Stimulated activated CD8-positive, alpha-beta memory T cell treated with anti-CD3 and anti-CD28 coated beads, Interleukin-2, amount 100 ng/mL, for 1 hour (primary cell): Measurements from ENCODE around the gene AQP2.
"Not testable (repeated sequence)": the region's sequence is repeated elsewhere in the genome, so short reads cannot be mapped to it uniquely, and the experiment has no call there.

Source experiments
- DNase-seq, 2 donors: peaks; one replicate each; pipeline ENCODE4 v3.0.0-alpha.2; 2020; ENCODE audit warnings: low read depth in 2 of 2

AQP2 gene

DNA sequence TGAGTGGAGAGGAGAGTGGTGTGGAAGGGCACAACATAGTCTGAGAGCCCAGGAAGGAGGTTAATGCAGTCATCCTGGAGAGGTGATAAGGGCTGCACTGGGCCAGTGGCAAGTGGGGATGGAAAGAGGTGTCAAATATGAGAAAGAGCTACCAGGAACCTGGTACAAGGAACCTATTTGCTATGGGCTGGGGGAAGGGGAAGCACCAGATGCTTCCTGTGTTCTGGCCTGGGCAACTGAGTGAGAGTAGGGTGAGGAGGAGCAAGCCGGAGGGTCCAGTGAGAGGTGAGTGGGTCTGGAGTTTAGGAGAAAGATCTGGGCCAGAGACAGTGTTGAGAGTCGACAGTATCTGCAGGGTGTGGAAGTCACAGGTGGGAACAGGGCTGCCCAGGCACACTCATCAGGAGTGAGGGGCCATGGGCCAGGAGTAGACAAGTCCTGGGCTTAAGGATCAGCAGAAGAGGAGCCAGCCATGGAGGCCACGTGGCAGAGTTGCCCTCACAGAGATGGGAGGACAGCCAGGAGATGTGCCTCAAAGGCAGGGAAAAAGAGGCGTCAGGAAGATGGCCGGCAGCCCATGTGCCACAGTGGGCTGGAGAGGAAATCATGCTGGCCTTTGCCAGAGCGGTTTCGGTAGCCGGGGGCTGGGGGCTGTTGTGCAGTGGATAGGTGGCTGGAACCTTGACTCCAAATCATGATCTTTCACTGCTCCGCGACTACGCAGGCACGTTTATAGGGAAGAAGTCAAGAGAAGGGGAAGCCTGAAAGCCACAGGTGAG is 19.3 kb downstream of the AQP2 start:
- DNase-seq: no peak

DNA sequence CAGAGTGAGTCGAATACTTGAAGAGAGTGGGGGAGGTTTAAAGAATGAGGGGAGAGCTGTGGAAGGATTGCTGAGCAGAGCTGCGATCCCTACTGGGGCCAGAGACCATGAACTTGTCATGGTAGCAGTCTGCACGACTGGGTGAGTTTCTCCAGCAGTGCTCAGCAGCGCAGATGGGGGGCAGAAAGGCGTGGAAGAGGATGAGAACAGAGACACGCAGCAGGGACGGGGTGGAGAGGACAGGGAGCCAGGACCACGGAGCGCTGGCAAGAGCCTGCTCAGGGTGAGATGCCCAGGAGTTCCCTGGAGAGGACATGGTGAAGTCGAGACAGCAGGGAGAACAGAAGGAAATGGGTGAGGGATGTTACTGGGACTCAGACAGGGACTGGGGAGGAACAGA is 20.1 kb downstream of the AQP2 start:
- DNase-seq: no peak

DNA sequence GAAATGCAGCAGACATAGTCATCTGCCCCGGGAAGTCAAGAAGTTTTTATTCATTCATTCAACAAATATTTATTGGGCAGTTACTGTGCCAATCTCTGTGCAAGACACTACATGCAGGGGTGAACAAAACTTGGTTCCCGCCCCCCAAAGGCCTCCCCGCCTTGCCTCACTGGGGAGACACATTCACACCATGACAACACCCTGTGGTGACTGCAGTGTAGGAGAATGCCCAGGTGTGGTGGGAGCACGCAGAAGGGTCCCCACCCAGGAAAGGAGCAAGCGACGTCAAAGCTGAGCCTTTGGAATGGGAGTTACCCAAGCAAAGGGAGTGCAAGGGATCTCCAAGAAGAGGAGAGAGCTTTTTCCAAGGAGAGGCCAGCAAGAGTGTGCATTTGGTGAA is 20.6 kb downstream of the AQP2 start:
- no peak for DNase-seq

DNA sequence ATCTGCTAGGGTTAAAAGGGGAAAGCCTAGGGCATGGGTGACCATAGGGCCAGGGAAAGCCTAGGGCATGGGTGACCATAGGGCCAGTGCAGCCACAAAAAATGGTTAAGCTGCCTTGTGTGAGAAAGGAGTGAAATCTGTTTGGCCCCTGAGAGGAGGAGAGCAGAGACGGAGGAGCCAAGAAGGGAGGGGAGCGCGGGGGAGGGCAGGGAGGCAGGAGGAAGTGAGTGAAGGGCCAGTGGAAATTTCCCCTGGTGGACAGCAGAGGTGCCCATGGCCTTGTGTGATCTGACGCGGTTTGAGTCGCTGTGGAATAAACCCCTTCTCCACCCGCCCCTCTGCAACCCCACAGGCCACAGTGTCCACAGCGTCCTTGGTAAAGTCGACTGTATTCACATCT is 21.6 kb downstream of the AQP2 start:
- DNase-seq: no peak

DNA sequence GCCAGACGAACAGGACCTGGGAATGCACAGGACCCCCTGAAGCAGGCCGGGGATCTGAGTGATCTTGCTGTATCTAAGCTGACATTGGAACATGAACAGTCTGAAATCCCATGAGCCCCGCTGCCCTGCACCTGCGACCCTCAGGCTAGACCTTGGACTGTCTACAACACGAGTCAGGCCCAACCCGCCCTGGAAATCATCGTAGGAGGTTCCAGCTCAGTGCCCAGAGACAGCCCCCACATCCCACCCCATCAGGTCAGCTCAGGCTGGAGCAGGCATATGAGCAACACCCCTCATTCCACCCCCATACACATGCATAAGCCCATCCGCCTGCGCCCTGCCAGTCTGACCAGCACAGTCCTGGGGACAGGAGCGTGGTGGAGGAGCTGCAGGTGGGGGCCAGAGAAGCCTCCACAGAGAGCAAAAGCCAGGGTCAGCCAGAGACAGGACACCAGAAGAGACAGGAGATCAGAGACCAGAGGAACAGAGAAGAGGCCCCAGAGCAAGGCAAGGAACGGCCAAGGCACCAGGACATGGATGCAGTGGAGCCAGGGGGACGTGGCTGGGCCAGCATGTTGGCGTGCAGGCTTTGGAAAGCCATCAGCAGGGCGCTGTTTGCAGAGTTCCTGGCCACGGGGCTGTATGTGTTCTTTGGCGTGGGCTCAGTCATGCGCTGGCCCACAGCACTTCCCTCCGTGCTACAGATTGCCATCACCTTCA is 22.3 kb downstream of the AQP2 start, which contains the start of gene AQP6:
TSS of gene AQP6 (plus strand) at position 307 of the 720 bp plus-strand sequence. CDS start at position 534, 227 bp downstream.
- no peak for DNase-seq

DNA sequence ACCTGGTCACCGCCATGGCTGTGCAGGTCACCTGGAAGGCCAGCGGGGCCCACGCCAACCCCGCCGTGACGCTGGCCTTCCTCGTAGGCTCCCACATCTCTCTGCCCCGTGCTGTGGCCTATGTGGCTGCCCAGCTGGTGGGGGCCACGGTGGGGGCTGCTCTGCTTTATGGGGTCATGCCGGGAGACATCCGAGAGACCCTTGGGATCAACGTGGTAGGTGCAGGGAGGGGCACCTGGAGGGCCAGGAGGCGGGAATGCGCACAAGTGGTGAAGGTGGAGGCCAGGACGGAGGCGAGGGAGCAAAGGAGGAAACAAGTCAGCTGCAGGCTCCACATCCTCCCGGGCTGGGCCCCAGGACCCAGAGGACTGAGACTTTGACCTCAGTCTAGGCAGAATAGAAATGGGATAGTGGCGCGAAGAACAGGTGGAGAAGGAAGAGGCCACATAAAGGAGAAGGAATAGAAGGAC is 22.9 kb downstream of the AQP2 start:
- DNase-seq: no peak

DNA sequence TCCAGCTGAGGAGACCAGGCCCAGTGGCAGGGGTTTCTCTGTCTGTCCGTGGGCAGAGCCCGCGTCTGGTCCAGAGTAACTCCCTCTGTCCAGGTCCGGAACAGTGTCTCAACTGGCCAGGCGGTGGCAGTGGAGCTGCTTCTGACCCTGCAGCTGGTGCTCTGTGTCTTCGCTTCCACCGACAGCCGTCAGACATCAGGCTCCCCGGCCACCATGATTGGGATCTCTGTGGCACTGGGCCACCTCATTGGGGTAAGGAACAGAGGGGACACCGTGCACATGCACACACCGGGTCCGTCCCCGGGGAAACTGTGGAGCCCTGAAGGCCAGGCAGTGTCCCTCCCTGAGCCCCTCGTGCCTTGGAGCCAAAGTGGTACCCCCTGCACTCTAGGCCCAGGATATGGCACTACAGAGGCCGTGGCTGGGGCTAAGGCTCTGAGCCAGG is 23.7 kb downstream of the AQP2 start:
- no peak for DNase-seq

DNA sequence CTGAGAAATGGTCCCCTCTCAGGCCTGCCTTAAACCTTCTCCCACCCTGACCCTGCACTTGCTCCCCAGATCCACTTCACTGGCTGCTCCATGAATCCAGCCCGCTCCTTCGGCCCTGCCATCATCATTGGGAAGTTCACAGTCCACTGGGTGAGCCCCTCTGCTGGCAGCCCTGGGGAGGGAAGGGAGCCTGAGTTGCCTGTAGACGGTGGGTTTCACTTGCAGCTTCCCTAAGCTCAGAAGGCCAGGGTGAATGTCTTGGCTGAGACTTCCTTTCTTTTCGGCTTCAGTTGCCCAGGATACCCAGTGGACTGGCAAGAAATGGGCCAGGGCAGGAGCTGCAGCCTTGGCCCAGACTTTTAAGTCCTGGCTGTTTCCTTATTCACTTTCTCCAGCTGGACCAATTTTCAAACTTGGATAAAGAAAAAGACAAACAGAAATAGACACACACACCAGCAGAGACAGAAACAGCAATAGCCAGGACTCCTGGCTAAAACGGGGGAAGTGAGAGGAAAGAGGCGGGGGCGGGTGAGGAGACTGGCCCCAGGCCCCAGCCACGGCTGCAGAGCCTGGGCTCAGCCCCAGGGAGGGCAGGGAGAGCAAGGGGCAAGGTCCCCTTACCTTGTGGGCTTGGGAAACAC is 24.3 kb downstream of the AQP2 start:
- DNase-seq: no peak

DNA sequence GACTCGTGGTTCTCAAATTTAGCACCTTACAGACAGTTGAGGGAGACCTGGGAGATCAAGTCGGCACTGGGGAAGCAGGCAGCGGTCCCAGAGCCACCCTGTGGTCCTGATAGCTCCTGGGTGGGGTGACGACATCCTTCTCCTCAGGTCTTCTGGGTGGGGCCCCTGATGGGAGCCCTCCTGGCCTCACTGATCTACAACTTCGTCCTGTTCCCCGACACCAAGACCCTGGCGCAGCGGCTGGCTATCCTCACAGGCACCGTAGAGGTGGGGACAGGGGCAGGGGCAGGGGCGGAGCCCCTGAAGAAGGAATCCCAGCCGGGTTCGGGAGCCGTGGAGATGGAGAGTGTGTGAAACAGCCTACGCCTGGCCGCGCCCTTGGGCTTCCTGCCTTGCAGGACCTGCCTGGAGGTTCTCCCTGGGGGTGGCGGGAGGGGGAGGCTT is 24.8 kb downstream of the AQP2 start:
- DNase-seq: no peak

DNA sequence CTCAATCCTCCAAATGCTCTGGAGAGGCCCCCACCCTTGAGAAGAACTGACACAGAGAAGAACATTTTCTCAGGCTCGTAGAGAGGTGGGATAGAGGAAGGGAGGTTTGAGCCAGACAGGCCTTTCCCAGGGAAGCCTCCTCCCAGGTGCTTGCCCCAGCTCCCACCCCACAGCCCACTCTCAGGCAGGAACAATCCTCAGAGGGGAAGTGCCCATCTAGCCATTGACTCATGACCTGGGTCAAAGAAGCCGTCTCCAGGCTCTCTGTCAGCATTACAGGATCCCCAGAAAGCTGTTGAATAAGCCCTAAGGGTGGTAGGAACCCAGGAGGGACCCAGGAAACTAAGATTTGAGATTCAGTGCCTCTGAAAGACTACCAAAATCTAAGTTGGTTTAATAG is 26.0 kb downstream of the AQP2 start:
- no peak for DNase-seq

DNA sequence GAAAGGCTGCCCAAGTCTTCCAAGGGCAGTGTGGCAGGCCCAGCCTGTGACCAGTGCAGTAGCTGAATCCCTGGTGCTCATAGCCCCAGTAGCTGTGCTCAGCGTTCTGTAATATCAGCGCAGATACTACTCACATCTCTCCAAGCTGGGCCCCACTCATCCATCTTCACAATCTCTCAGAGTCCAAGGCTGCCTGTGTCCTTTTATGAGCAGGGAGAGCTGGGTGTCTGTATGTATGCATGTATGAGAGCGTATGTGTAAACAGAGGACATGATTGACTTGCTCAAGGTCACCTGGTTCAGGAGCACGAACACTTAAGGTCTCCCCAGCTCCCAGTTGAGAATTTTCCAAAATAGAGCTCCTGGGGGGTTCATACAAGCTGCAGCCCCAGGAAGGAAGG is 27.6 kb downstream of the AQP2 start:
- DNase-seq: no peak

DNA sequence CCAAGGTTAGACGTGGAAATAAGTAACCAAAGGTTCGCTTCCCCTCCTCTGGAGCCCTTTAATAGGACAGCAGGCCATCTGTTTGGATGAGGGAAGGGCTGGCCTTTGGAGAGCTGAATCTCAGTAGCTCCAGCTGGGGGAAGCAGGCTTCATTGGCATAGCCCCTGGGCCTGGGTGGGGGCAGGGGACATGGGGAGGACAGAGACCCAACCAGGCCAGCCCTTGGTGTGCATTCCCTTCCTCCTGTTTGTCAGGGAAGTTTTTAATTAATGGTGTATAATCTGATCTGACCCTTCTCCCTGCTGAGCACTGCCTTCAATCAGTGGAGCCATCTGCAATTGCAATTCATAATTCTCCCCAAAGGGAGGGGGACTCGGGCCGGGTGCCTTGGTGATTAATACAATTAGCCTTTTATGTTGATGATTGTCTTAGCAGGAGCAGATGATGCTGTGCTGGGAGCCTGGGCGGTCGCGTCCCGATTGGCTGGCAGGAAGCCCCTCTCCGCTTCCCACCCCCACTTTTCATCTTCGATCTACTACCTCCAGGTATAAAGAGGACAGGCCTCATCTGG is 28.6 kb downstream of the AQP2 start:
- no peak for DNase-seq

DNA sequence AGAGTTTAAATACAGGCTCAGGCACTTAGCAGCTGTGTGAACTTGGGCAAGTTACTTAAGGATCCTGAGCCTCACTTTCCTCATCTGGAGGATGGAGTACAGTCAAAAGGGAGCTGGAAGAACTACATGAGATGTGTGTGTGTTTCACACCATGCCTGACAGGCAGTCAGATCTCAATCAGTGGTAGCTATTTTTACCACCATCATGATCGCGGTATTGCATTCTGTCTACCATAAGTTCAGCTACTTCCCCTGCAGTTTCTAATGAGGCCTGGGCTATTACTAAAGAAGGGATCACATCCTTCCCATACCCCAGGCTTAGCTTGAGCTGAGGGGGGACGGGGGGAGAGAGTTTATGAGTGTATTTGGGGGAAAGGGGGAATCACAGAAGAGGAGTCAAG is 29.3 kb downstream of the AQP2 start:
- DNase-seq: no peak

DNA sequence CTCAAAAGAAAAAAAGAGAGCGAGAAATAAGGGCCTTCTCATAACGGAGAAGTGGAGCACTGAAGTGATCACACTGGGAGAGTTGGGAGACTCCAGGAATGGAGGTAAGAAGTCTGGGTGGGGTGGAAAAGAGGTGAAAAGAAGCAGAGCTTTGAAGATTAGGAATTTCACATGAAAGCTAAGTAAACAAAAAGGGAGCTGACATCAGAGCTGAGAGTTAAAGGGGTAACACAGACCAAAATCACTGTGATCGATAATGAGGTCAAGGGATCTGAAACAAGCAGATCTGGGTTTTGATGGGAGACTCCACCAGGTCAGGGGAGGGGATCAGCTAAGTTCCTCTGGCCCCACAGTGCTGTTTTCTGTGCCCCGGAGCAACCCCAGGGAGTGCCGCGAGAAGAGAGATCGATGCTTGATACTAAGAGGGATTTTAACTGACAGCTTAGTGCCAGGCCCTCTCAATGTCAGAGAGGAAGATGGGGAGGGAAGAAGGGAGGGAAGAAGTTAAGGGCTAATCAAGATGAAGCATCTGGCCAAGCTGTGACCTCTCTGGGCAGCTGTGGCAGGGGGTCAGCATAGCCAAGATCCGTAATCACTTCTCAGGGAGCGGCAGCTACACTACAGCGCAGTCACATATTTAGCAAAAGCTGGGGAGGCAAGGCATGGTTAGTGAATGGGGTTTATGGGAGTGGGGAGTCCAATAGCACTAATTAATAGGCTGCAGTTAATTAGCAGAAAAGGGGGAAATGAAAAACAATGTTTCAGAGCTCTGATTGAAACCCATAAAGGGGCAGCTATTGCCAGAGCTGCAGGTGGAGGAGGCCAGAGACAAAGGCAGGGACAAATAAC is 30.2 kb downstream of the AQP2 start:
- DNase-seq: no peak

DNA sequence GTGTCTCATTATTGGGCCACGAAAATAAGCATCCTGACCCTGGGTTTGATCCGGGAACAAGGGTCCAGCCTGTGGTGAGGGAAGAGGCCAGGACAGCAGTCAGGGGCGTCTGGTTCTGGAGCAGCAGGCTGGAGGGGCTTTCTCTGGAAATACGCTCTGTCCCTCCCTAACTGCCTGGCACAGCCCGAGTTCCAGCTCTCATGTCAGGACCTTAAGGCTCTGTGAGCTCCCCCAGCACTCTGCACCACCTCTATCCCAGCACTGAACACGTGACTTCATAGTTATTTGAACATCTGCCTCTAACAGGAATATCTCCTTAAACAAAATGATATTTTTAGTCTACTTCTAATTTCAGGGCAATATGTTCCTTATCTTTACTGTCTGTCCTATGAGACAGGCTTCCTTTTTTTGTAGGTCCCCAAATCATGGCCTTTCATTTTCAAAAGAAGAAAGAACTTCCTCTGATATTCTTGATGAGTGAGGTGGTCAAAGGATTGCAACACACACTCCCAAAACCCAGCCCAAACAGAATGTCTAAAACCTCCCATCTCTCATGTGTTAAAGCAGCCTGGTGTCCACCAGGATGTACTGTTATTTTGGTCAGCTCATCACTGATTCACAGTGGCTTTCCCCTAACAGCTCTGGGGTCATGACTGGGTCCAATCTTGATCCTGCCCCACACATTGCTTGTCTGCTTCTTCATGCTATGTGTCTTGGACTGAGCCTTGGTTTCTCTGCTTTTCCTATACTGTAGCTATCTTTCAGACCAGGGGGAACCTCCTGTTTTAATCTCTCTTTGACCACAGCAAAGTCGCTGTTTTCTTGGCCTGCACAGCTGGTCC is 31.9 kb downstream of the AQP2 start:
- no peak for DNase-seq

DNA sequence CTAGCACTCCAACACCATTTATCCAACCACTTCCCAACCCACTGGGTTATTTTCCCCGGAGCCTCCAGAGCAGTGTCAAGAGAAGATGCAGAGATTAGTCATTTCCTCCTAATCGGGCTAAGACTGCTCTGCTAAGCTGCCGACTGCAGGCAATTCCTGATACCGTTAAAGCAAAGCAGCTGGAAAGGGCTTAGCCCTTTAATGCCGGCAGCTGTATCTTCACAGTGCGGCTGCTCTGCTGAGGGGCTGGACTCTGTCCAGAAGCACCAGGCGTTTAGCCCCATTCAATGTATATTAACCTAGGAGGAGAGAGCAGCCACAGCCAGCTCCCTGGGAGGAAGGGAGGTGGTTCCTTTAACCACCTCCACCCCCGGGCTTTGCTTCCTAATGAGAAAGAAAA is 33.4 kb downstream of the AQP2 start:
- DNase-seq: no peak

DNA sequence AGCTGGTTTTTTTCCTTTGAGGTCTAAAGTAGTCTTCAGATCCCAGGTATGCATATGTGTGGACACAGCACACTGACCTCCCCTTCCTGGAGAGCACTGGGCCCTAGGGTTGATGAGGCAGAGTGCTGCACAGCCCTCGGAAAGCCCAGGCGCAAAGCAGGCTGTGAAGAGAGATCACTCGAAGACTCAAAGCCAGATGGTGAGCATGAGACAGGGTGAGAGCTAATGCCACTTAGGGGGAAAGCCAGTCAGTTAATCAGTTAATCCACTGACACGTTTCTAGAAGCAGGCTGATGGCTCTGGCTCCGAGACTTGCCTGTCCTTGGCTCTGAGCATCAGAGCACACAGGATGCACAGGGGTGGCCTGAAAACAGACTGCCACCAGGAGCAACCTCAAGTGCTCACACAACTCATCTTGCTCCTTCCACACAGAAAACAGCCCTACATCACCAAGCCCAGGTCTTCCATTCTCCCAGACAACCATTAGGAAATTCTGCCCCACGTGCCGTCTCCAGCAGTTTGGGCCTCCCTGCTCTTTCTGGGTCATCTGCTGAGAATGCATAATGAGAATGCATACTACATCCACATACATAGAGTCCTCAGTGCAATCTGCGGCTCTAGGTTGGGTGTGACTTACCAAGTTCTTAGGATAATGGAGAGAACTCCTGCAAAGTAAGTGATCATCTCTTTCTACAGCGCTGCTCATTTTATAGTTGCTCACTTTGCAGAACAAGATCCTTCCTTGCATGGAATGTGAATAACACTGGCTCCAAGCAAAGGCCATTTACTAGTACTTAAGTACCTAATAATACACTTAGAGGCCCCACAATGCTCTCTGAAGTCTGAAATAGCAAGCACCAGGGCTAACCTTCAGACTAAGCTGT is 34.2 kb downstream of the AQP2 start:
- DNase-seq: no peak

DNA sequence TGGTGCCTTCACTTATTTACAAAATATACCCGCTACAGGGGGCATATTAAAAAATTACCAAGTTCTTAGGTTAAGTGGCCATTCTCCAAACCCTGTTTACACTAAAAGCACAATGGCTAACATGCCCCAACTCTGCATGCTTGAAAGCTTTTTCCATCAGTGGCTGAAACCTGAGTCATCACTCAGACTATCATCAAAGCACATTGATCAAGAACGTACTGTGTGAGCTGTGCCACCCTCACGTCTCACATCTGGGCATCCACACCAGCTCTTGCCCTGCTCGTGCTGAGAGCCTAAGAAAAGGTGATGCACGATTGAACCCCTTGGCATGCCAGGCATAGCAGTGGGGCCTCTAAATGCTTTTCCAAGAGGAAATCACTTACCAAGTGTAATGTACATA is 35.4 kb downstream of the AQP2 start:
- DNase-seq: no peak

DNA sequence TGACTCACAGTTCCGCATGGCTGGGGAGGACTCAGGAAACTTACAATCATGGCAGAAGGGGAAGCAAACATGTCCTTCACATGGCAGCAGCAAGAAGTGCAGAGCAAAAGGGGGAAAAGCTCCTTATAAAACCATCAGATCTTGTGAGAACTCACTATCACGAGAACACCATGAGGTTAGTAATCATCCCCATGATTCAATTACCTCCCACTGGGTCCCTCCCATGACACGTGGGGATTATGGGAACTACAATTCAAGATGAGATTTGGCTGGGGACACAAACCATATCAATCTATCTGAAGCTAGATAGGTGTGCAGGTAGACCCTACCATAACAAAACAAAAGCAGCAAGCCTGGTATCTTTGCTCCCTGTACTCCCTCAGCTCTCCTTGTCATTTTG is 35.9 kb downstream of the AQP2 start:
- not testable (repeated sequence) for DNase-seq
